NCI-H146 treated with DMSO at 0.1 percent for 48 hours (cell line): ENCODE data around the gene CDIP1.

Experiments
- DNase-seq: peaks from one replicate; lab custom pipeline; 2025; ENCODE audit not compliant: unreplicated experiment; lab: John Stamatoyannopoulos, UW

Gene CDIP1

GRCh38 chr16:4539716-4540284 is 1.2 kb upstream of the CDIP1 start:
- no peak for DNase-seq

GRCh38 chr16:4537376-4538343 is 913 bp downstream of the CDIP1 start:
- DNase-seq = no peak

GRCh38 chr16:4536391-4537106 is 2.0 kb downstream of the CDIP1 start:
- DNase-seq = no peak

GRCh38 chr16:4535627-4536108 is 2.9 kb downstream of the CDIP1 start:
- no peak for DNase-seq

DNA sequence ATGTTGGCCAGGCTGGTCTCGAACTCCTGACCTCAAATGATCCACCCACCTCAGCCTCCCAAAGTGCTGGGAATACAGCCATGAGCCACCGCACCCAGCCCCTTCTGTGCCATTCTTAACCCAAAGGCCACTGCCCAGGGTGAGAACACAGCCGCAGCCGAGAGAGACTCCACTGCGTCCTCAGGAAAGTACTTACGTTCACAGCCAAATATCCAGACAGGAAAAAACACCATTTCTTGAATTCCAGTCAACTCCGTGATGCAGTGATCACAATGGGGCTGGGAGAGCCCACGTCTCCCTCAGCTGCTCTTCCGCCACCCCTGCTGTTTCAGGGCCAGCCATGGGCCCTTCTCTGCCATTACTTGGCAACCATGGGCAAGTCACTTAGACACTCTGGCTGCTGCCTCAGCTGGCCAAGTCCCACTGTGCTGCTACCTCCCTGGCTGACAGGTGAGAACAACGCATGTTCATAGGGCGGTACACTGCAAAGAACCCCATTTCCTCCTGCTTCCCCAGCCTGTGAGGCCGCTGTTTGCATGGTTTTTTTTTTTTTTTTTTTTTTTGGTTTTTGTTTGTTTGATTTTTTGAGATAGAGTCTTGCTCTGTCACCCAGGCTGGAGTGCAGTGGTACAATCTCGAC is 4.3 kb downstream of the CDIP1 start:
- DNase-seq = no peak

DNA sequence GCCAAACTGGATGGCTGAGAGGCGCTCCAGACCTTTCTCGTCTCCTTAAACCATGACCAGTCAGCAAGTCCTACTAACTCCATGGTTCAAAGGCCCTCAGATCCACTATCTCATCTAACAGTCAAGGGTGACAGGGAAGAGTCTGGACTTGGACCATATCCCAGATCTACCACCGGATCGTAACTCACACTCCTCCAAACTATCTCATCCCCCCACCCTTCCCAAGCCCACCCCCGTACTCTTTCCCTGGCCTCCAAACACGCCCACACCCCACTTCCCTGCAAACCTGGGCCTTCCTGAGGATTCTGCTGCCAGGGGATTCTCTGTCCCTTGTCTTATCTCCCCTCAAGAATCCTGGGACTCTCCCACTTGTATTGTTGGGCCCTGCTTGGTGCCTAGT is 5.1 kb downstream of the CDIP1 start:
- no peak for DNase-seq

GRCh38 chr16:4532238-4532637 is 6.3 kb downstream of the CDIP1 start:
- DNase-seq = no peak

DNA sequence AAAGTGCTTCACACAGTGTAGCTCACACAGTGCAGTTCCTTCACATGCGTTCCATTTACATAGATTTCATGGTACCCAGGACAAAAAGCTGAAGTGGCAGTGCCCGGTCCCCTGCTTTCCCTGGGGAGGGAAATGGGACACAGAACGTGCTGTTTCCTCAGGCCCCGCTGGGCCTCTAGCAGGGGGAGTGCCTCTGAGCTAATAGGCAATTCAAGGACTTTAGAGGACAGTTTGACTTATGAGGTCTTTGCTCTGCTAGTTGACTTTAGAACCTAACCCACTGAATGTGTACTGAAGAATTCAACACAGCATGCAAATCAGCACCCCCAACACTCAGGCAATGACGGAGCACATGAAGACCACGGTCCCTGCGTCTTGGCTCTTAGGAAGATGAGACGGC is 6.8 kb downstream of the CDIP1 start:
- no peak for DNase-seq

DNA sequence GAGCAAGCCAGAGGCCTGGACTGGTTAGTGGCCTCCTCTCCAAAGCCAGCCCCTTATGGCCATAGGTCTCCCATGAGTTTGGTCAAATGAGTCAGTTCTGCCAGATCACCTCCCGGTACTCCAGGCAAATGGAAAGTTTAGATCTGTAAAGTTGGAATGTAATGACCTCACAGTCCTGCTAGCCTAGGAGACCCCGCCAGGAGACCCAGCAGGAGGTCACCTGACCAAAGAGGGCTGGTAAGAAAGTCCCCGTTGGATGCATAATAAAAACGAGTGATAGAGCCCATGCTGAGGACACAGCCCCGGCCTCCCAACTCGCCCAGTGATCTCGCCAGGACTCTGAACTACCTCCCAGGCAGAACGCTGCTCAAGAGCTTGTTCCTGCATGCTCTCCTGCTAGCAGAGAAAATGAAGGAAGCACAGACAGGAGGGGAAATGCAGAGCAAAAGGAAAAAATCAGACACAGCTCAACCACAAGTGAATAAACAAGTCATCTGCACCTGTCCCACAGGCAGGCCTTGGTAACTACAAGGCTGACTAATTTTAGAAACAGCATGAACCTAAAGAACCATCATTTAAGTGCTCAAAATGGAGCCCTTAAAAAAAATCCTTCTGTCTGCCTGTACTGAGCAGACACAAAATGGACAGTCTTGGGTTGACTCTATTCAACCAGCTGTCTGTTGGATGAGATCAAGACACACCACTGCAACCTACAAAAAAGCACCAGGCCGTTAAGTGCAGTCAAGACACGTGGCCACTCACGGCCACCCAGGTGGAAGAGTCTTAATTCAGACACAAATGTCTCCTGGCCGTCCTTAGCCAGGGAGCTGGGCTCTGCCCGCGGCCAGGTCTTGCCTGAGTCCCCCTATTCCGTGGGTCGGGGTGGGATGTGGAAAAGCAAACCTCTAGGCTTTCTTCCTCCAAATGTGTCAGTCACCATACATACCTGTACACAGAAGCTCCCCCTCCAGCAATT is 9.2 kb downstream of the CDIP1 start:
- peak; percentile 15 for DNase-seq

DNA sequence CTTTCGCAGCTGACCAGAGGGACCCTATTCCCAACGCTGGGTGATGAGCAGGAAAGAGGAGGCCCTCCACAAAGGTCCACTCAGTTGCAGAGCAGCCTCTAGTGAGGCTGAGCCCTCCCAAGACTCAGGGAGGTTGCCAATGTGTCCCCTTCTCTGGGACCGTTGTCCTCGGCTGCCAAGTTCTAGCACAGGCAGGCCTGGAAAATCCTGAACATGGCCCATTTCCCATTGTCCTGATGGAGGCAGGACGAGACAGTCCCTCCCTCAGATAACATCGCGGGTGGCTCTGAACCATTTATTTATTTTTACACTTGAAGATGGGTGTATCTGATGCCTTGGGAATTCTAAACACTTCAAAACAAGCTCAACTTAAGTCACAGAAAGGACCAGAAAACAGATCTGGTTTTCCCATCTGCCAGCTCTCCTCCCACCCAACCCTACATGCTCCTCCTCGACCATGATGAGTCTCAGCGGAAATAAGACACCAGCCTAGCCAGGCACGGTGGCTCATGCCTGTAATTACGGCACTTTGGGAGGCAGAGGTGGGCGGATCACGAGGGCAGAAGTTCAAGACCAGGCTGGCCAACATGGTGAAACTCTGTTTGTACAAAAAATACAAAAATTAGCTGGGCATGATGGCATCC is 12.8 kb downstream of the CDIP1 start:
- no peak for DNase-seq

DNA sequence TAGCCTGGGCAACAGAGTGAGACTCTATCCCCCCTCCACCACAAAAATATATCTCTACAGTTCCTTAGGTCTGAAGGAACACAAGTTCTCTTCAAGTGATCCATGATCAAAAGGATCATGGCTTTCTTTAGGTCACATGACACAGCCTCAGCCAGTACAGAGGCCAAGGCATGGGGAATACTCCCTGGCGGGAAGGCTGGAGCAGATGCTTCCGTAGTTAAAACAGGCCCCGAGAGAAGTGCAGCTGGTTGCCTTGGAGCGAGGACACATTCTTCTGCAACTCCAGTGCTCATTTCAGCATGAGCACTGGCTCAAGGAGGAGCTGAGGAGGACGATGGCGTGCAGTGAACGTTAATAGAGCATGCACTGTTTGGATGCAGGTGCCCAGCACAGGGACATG is 13.5 kb downstream of the CDIP1 start:
- DNase-seq = no peak

- DNase-seq = no peak
Measured at GRCh38 chr16:4524571-4524970, 14.0 kb downstream of the CDIP1 start.

- DNase-seq = no peak
Measured at GRCh38 chr16:4523686-4524085, 14.9 kb downstream of the CDIP1 start.

GRCh38 chr16:4522051-4522581 is 16.5 kb downstream of the CDIP1 start:
- DNase-seq = peak; percentile 80

- DNase-seq = no peak
Measured at GRCh38 chr16:4520913-4521312, 17.7 kb downstream of the CDIP1 start.

- DNase-seq = no peak
Measured at GRCh38 chr16:4519274-4520058, 19.1 kb downstream of the CDIP1 start.

DNA sequence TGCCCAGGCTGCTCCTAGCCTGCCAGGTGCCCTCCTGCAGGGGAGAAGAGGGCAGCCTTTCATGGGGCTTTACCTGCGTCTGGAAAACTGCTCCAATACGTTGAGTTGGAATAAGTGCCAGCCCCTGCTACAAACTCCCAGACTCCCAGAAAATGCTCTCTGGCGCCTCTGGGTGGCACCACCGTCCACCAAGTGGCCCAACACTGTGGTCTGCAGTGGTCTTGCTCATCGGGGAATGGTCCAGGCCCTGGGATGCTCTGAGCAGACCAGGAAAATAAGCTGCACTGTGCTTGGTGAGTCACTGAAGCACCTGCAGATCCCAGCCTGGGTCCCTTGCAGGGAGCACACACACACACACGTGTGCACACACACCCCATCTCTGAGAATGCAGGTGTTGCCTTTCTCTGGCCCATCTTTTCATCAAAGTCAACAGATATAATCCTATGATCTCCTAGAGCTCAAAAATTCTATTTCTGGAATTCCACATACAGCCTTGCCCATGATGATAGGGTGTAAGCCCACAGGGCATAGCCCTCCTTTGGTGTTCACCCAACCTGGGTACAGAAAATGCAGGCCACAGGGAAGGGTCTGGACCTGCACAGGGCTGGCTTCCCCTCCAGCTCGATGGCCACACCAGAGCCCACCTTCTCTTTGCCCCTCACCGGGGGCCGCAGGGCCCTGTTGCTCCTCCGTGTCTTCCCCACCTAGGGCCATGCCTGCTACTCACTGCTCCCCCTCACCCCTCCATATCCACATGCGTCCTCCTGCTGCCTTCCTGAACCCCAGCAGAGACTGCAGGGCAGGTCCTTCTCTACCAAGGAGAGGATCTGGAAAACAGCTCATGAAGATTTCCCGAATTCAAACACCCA is 20.5 kb downstream of the CDIP1 start:
- DNase-seq = peak; percentile 11
